Kidney epithelial cell (primary cell): ENCODE data around the gene CCDC158. TPM values are rescaled to one million over a fixed set of nuclear protein-coding genes. Genes with fewer than 3 reads are reported as not detected.

ENCODE experiments used
- DNase-seq: peaks from one replicate; pipeline ENCODE4 v3.0.0-alpha.2; 2010; ENCODE audit warnings: low read depth
- H3K27me3 ChIP-seq: 2 replicates; pipeline ENCODE4 v1.6.0; 2011; ENCODE audit warnings: low read length; ENCODE audit not compliant: control insufficient read depth, insufficient read depth
- H3K36me3 ChIP-seq: 2 replicates; pipeline ENCODE4 v1.5.1; 2011; ENCODE audit warnings: low read length; ENCODE audit not compliant: control insufficient read depth, insufficient read depth
- H3K4me3 ChIP-seq: 2 replicates; pipeline ENCODE4 v1.5.1; 2011; ENCODE audit warnings: low read depth, mild to moderate bottlenecking, control low read depth, low read length
- total RNA-seq: library from RNA; depleted of rRNA; stranded (reverse); fragments of >200 nt; gene quantifications from 2 replicates; pipeline ENCODE4 v1.2.3, GENCODE V29; 2015
- TF ChIP-seq, protein P1 (sequence below): IDR thresholded peaks from 2 replicates; pipeline ENCODE4 v1.5.1; 2011; ENCODE audit warnings: mild to moderate bottlenecking, moderate library complexity, low read length, control low read depth, inconsistent platforms; ENCODE audit not compliant: insufficient read depth, poor library complexity, severe bottlenecking

CCDC158 gene
- total RNA-seq, 1 donor from 2014 or later, result 0.84 TPM

DNA sequence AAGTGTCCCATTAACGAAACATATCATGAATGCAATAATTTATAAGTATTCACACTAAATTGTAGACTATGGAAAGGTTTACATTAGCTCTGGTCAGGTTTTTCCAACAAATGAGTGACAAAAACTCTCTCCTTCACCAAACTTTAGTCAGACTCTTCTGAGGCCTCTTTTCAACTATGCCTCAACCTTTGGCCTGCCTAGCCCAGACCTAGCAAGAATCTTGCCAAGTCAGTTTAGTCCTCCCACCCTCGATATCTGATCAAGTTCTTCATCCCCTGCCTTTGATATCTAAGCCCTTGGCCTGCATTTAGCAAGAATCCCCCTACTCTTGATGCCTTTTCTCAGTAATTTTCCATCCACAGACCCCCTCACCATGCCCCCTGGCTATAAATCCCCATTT lies 37.9 kb downstream of the CCDC158 start:
- Histone ChIP-seq H3K27me3 (no peaks in the 10 kb centered on the region), H3K4me3 (no peak overlapping the region), H3K36me3 (no peaks in the 10 kb centered on the region)
- TF ChIP-seq, protein P1, sequence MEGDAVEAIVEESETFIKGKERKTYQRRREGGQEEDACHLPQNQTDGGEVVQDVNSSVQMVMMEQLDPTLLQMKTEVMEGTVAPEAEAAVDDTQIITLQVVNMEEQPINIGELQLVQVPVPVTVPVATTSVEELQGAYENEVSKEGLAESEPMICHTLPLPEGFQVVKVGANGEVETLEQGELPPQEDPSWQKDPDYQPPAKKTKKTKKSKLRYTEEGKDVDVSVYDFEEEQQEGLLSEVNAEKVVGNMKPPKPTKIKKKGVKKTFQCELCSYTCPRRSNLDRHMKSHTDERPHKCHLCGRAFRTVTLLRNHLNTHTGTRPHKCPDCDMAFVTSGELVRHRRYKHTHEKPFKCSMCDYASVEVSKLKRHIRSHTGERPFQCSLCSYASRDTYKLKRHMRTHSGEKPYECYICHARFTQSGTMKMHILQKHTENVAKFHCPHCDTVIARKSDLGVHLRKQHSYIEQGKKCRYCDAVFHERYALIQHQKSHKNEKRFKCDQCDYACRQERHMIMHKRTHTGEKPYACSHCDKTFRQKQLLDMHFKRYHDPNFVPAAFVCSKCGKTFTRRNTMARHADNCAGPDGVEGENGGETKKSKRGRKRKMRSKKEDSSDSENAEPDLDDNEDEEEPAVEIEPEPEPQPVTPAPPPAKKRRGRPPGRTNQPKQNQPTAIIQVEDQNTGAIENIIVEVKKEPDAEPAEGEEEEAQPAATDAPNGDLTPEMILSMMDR, result no peak
- DNase-seq, result no peak

DNA sequence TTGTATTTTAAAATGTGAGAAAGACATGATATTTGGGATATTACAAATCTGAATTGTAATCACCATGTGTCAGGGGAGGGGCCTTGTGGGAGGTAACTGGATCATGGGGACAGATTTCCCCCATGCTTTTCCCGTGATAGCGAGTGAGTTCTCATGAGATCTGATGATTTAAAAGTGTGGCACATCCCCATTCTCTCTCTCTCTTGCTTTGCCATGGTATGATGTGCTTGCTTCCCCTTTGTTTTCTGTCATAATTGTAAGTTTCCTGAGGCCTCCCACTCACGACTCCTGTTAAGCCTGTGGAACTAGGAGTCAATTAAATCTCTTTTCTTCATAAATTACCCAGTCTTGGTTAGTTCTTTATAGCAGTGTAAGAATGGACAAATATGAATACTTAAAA lies 39.0 kb downstream of the CCDC158 start:
- DNase-seq, result no peak
- Histone ChIP-seq H3K27me3 (no peaks in the 10 kb centered on the region), H3K36me3 (no peaks in the 10 kb centered on the region), H3K4me3 (no peak overlapping the region)
- TF ChIP-seq, protein P1, result no peak

DNA sequence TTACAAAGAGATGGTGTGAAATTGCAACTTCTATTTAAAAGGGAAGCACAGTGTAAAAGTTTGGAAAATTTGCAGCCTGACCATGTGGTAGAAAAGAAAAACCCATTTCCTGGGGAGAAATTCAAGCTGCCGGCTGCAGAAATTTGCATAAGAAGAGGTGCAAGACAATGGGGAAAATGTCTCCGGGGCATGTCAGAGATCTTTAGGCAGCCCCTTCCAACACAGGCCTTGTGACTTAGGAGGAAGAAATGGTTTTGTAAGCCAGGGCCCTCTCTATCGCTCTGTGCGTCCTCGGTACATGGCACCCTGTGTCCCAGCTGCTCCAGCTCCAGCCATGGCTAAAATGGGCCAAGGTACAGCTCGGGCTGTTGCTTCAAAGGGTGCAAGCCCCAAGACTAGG lies 40.4 kb downstream of the CCDC158 start:
- no peaks in the 10 kb centered on the region for H3K36me3 ChIP-seq
- H3K4me3 ChIP-seq, result no peak overlapping the region
- H3K27me3 ChIP-seq, result no peaks in the 10 kb centered on the region
- DNase-seq, result no peak
- TF ChIP-seq, protein P1, result no peak

DNA sequence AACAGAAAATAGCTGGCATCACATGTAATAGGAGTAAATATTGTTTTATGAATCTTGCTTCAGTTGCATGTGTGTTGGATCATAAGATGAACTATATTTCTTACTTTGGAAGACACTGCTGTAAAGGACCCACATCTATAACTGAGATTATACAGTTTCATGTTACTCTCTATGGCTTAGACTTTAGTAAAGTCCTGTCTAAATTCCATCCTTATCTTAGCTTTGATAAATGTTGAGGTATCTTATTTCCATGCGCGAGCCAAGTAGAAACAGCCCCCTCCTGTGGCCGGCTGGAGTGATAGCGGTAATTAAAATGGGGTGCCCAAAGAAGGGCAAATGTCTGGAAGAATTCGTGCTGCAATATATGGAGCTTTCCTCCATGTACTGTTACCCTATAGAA lies 43.0 kb downstream of the CCDC158 start:
- DNase-seq, result peak; percentile 1
- TF ChIP-seq, protein P1, result peak; percentile 69
- H3K27me3 ChIP-seq, result no peaks in the 10 kb centered on the region

DNA sequence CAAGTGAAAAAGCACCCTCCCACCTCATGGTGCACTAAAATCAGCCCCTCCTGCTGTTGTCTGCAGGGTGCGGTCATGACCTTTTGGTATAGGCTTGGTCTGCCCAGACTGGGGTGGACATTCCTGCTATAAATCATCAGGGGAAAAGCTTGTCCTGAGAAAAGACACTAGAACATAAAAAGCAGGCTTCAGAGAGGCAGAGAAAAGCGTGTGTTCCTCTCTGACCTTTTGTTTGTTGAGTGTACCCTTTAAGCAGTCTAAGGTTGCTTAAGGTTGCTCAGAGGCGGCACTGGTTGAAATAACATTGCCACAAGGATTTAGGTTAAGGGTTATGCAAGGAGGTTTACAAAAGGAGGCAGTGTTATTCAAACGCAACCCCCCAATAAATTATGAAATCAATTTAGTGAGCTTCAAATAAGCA lies 43.5 kb downstream of the CCDC158 start:
- TF ChIP-seq, protein P1, result no peak
- no peaks in the 10 kb centered on the region for H3K36me3 ChIP-seq
- H3K4me3 ChIP-seq, result no peak overlapping the region
- H3K27me3 ChIP-seq, result no peaks in the 10 kb centered on the region
- DNase-seq, result no peak

More for the DNA sequence above, 43.0 kb downstream of the CCDC158 start:
- H3K4me3 ChIP-seq, result no peak overlapping the region
- H3K36me3 ChIP-seq, result no peaks in the 10 kb centered on the region

DNA sequence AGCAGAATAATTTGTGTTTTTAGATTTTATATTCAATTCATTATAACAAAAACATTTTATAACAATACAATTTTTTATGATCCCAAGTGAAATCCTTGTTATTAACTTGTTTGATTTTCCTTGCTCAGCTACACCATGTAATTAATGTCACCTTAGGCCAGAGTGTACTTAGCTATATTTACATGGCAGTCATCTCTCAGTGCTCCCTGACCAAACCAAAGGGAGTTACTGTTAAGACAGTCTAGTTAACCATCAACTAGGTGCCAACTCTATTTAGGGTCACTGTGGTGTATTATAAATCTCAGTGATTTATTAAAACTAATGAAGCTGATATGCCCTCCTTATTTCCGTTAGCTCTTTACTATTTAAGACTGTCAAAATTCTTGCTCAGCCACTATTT lies 44.4 kb downstream of the CCDC158 start:
- no peaks in the 10 kb centered on the region for H3K36me3 ChIP-seq
- TF ChIP-seq, protein P1, result no peak
- H3K4me3 ChIP-seq, result no peak overlapping the region
- DNase-seq, result no peak
- H3K27me3 ChIP-seq, result no peaks in the 10 kb centered on the region
